ENCODE measurements around the gene APOBEC3C.
"Not testable (repeated sequence)": the region's sequence is repeated elsewhere in the genome, so short reads cannot be mapped to it uniquely, and the experiment has no call there.

APOBEC3C gene

GRCh38 chr22:39041908-39042307 is 27.9 kb downstream of the APOBEC3C start:
- H3K4me3 ChIP-seq (ENCODE audit: low read depth, low read length), result peak overlapping the region; percentile 63; the same call in 1 of the 2 replicates
- TF ChIP-seq, protein P1, sequence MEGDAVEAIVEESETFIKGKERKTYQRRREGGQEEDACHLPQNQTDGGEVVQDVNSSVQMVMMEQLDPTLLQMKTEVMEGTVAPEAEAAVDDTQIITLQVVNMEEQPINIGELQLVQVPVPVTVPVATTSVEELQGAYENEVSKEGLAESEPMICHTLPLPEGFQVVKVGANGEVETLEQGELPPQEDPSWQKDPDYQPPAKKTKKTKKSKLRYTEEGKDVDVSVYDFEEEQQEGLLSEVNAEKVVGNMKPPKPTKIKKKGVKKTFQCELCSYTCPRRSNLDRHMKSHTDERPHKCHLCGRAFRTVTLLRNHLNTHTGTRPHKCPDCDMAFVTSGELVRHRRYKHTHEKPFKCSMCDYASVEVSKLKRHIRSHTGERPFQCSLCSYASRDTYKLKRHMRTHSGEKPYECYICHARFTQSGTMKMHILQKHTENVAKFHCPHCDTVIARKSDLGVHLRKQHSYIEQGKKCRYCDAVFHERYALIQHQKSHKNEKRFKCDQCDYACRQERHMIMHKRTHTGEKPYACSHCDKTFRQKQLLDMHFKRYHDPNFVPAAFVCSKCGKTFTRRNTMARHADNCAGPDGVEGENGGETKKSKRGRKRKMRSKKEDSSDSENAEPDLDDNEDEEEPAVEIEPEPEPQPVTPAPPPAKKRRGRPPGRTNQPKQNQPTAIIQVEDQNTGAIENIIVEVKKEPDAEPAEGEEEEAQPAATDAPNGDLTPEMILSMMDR (IDR thresholded peaks at IDR 0.05; ENCODE audit: control insufficient read depth, extremely low read depth, insufficient read depth), result no peak
- DNase-seq (ENCODE audit: low read depth), result no peak

GRCh38 chr22:39043063-39043462 is 29.0 kb downstream of the APOBEC3C start:
- not testable (repeated sequence) for DNase-seq (ENCODE audit: low read depth); H3K4me3 ChIP-seq (ENCODE audit: low read depth, low read length)

GRCh38 chr22:39045136-39045535 is 31.1 kb downstream of the APOBEC3C start:
- not testable (repeated sequence) for DNase-seq (ENCODE audit: low read depth); H3K4me3 ChIP-seq (ENCODE audit: low read depth, low read length)

DNA sequence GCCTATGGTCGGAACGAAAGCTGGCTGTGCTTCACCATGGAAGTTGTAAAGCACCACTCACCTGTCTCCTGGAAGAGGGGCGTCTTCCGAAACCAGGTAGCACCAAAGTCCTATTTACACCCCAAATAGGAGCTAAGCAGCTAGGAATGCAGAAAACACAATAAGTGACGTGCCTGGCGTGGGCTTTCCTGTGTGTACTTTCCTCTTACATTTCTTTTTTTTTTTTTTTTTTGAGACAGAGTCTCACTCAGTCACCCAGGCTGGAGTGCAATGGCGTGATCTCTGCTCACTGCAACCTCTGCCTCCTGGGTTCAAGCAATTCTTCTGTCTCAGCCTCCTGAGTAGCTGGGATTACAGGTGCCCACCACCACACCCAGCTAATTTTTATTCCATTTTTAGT is 35.4 kb downstream of the APOBEC3C start:
- not testable (repeated sequence) for DNase-seq (ENCODE audit: low read depth); H3K4me3 ChIP-seq (ENCODE audit: low read depth, low read length)

DNA sequence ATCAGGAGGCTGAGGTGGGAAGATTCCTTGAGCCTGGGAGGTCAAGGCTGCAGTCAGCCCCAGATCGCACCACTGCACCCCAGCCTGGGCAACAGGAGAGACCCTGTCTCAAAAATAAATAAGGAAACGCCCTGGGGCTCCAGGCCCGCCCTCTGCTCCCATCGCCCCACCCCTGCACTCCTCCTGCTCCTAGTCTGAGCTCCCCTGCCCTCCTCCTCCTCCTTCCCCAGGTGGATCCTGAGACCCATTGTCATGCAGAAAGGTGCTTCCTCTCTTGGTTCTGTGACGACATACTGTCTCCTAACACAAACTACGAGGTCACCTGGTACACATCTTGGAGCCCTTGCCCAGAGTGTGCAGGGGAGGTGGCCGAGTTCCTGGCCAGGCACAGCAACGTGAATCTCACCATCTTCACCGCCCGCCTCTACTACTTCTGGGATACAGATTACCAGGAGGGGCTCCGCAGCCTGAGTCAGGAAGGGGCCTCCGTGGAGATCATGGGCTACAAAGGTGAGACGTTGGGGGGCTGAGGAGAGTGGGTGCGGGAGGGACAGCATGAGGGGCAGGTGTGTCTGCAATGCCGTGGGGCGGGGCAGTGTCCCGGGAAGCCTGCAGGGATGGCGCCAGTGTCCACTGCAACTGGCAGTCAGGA is 37.9 kb downstream of the APOBEC3C start:
- not testable (repeated sequence) for DNase-seq (ENCODE audit: low read depth); H3K4me3 ChIP-seq (ENCODE audit: low read depth, low read length)

DNA sequence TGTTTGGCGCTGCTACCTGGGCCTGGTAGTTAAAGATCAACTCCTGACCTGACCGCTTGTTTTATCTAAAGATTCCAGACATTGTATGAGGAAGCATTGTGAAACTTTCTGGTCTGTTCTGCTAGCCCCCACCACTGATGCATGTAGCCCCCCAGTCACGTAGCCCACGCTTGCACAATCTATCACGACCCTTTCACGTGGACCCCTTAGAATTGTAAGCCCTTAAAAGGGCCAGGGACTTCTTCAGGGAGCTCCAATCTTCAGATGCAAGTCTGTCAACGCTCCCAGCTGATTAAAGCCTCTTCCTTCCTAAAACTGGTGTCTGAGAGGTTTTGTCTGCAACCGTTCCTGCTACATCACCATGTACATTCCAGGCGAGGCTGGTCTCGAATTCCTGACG is 41.6 kb downstream of the APOBEC3C start:
- no peak overlapping the region for H3K4me3 ChIP-seq (ENCODE audit: low read depth, low read length)
- DNase-seq (ENCODE audit: low read depth), result no peak
- TF ChIP-seq, protein P1 (IDR thresholded peaks at IDR 0.05; ENCODE audit: control insufficient read depth, extremely low read depth, insufficient read depth), result no peak

GRCh38 chr22:39061290-39061689 is 47.2 kb downstream of the APOBEC3C start:
- not testable (repeated sequence) for DNase-seq (ENCODE audit: low read depth)

DNA sequence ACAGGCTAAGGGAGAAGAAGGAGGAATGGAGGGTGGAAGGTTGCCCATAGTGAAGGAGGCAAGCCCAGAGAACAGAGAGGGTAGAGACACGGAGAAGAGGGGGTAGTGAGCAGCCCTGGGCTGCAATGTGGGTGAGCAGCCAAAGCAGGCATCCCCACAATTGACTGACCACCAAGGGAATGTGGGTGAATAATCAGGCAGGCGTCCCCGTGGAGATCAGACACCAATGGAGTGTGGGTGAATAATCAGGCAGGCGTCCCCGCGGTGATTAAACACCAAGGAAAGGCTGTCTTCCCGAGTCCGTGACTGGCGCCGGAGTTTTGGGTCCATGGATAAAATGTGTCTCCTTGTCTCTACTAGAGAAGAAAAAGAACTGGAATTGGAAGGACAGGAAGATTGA is 47.9 kb downstream of the APOBEC3C start:
- H3K4me3 ChIP-seq (ENCODE audit: low read depth, low read length), result not testable (repeated sequence)

More at GRCh38 chr22:39061290-39061689, 47.2 kb downstream of the APOBEC3C start:
- H3K4me3 ChIP-seq (ENCODE audit: low read depth, low read length), result not testable (repeated sequence)

DNA sequence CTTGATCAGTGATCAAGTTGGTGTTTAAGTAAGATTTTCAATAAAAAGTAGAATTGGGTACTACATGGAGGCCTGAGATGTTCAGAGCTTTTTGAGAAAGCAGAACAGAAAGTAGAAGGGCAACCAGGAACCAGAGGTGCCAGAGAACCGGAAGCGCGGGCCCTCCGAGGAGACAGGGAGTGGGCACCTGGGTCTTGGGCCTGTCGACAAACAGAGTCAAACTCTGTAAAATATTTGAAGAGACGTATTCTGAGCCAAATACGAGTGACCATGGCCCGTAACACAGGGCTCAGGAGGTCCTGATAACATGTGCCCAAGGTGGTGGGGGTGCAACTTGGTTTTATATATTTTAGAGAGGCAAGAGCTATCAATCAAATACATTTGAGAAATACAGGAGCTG is 49.8 kb downstream of the APOBEC3C start:
- not testable (repeated sequence) for DNase-seq (ENCODE audit: low read depth); H3K4me3 ChIP-seq (ENCODE audit: low read depth, low read length)

More for the DNA sequence above, 47.9 kb downstream of the APOBEC3C start:
- not testable (repeated sequence) for DNase-seq (ENCODE audit: low read depth)

GRCh38 chr22:39066442-39067276 is 52.6 kb downstream of the APOBEC3C start:
- not testable (repeated sequence) for DNase-seq (ENCODE audit: low read depth); H3K4me3 ChIP-seq (ENCODE audit: low read depth, low read length)

DNA sequence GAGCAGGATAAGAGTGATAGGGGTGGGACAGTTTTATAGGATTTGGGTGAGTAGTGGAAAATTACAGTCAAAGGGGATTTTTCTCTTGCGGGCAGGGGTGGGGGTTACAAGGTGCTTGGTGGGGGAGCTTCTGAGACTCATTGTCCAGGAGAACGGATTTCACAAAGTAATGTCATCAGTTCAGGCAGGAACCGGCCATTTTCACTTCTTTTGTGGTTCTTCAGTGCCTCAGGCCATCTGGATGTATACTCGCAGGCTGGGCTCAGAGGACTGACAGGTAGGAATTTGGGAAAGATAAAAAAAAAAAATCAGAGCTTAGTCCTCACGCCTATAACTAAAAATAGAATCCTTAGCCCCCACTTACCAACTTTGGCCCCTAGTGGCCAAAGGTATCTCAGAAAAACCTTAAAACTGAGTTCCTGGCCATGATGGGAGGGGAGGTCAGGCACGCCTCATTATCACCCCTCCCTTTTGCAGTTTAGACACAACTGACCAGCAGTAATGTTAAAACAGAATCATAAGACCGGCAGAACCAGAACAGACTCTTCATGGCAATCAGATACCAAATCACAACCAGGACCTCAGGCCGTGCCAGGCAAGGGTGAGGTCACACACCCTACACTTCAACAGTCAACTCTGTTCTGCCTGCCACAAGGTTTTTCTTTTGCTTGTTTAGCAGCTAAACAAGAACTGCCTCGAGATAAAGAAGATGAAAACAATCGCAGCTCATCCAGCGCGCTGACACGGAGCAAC is 54.2 kb downstream of the APOBEC3C start:
- TF ChIP-seq, protein P1 (IDR thresholded peaks at IDR 0.05; ENCODE audit: control insufficient read depth, extremely low read depth, insufficient read depth), result no peak
- H3K4me3 ChIP-seq (ENCODE audit: low read depth, low read length), result no peak overlapping the region
- peak; percentile 13 for DNase-seq (ENCODE audit: low read depth)

Measured in LNCaP clone FGC (cell line).